ENCODE results near the gene CAPN7.

Gene CAPN7

DNA sequence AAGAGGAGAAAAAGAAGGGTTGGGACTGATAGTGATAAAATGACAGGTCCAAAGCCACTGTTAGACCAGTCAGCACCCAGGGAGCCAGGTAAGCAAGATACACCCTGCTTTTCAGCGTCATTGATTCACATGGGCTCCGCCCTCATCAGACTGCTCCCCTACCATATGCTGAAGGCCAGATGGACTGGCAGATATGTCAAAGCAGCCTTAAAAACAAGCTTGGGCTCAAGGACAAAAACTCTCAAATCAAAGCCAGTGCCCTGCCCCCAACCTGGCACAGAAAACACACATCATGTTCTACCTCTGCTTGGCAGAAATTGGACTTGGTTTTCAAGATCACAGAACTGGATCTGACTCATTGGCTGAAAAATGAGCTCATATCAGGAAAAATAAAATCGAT, 93.0 kb downstream of the CAPN7 start:
- ATAC-seq: no peak
- TF ChIP-seq OSR1 (CRISPR knock-in tag; IDR thresholded peaks at IDR 0.05): no peak
- TF ChIP-seq TCF4 (CRISPR knock-in tag; IDR thresholded peaks at IDR 0.05; ENCODE audit: borderline replicate concordance): no peak
- TF ChIP-seq, protein P1, sequence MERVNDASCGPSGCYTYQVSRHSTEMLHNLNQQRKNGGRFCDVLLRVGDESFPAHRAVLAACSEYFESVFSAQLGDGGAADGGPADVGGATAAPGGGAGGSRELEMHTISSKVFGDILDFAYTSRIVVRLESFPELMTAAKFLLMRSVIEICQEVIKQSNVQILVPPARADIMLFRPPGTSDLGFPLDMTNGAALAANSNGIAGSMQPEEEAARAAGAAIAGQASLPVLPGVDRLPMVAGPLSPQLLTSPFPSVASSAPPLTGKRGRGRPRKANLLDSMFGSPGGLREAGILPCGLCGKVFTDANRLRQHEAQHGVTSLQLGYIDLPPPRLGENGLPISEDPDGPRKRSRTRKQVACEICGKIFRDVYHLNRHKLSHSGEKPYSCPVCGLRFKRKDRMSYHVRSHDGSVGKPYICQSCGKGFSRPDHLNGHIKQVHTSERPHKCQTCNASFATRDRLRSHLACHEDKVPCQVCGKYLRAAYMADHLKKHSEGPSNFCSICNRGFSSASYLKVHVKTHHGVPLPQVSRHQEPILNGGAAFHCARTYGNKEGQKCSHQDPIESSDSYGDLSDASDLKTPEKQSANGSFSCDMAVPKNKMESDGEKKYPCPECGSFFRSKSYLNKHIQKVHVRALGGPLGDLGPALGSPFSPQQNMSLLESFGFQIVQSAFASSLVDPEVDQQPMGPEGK (CRISPR knock-in tag; IDR thresholded peaks at IDR 0.05; ENCODE audit: borderline replicate concordance): no peak
- TF ChIP-seq GLIS3 (CRISPR knock-in tag; IDR thresholded peaks at IDR 0.05): no peak
- no peak for TF ChIP-seq ZNF565 (CRISPR knock-in tag; conservative IDR thresholded peaks at IDR 0.05; ENCODE audit: low read depth)
- no peak for TF ChIP-seq RARB (CRISPR knock-in tag; IDR thresholded peaks at IDR 0.05)
- TF ChIP-seq, protein P2, sequence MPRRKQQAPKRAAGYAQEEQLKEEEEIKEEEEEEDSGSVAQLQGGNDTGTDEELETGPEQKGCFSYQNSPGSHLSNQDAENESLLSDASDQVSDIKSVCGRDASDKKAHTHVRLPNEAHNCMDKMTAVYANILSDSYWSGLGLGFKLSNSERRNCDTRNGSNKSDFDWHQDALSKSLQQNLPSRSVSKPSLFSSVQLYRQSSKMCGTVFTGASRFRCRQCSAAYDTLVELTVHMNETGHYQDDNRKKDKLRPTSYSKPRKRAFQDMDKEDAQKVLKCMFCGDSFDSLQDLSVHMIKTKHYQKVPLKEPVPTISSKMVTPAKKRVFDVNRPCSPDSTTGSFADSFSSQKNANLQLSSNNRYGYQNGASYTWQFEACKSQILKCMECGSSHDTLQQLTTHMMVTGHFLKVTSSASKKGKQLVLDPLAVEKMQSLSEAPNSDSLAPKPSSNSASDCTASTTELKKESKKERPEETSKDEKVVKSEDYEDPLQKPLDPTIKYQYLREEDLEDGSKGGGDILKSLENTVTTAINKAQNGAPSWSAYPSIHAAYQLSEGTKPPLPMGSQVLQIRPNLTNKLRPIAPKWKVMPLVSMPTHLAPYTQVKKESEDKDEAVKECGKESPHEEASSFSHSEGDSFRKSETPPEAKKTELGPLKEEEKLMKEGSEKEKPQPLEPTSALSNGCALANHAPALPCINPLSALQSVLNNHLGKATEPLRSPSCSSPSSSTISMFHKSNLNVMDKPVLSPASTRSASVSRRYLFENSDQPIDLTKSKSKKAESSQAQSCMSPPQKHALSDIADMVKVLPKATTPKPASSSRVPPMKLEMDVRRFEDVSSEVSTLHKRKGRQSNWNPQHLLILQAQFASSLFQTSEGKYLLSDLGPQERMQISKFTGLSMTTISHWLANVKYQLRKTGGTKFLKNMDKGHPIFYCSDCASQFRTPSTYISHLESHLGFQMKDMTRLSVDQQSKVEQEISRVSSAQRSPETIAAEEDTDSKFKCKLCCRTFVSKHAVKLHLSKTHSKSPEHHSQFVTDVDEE (CRISPR knock-in tag; IDR thresholded peaks at IDR 0.05): no peak

DNA sequence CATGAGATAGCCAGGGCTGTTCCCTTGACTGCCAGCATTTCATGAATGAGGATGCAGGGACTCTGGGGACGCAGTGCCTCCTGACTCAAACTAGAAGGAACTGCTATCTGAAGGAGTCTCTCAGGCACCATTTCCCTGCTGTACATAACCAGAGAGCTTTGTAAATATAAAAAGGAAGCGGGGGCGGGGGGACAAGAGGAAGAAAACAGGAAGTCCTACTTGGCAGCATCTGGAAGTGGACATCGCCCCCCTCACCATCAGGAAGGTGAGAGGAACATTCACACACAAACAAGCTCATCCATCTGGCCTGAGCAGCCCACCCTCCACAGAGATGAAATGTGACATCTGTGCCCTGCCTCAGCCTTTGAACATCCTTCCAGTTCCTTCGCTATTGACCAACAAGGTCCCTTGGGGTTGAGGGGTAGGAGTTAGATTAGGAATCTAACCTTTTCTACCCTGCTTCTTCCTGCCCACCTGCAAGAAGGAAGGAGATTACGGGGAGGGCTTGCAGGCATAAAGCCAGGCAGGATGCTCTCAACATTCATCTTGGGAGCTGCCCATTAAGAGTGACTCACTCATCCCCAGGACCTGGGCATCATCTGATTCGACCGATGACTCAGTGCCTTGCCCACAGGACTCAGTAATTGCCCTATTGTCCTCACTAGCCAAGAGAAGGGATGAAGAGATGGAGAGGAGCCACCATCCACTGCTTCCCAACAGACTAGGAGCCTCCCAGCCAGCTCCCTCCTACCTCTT, 94.5 kb downstream of the CAPN7 start:
- TF ChIP-seq, protein P2 (CRISPR knock-in tag; IDR thresholded peaks at IDR 0.05): no peak
- TF ChIP-seq ZFP3 (CRISPR knock-in tag; IDR thresholded peaks at IDR 0.05) (peak; percentile 79; the same call in 1 of the 2 replicates), ISL1 (CRISPR knock-in tag; IDR thresholded peaks at IDR 0.05) (peak; percentile 61)
- peak; percentile 85 for ATAC-seq

DNA sequence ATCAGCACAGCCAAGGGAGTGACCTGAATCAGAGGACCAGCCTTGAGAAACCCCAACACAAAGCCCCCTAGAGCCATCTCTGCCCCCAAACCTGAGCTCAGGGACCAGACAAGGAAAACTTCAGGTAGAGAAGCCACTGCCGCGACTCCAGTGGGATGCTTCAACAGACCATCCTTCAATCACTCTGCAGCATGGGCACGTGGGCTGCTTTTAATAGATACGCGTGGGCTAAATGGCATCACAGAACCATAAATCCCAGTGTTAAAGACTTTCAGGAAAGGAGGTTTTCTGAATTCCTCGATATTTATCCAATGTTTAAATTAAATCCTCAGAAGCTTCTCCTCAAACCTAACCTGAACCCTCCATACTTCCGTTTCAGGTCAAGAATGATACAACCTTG, 95.7 kb downstream of the CAPN7 start:
- no peak for ATAC-seq

More for the DNA sequence above, 95.7 kb downstream of the CAPN7 start:
- TF ChIP-seq PPARA (CRISPR knock-in tag; IDR thresholded peaks at IDR 0.05; ENCODE audit: borderline replicate concordance) (no peak), TOX (CRISPR knock-in tag; IDR thresholded peaks at IDR 0.05; ENCODE audit: borderline replicate concordance) (no peak), OSR1 (CRISPR knock-in tag; IDR thresholded peaks at IDR 0.05) (no peak), GLIS3 (CRISPR knock-in tag; IDR thresholded peaks at IDR 0.05) (no peak), SNAI2 (CRISPR knock-in tag; IDR thresholded peaks at IDR 0.05) (no peak), ISL1 (CRISPR knock-in tag; IDR thresholded peaks at IDR 0.05) (no peak), CSDC2 (CRISPR knock-in tag; IDR thresholded peaks at IDR 0.05) (no peak), ZC3H10 (CRISPR knock-in tag; IDR thresholded peaks at IDR 0.05) (no peak), RARB (CRISPR knock-in tag; IDR thresholded peaks at IDR 0.05) (no peak), ZNF8 (CRISPR knock-in tag; IDR thresholded peaks at IDR 0.05) (no peak)
- TF ChIP-seq, protein P3, sequence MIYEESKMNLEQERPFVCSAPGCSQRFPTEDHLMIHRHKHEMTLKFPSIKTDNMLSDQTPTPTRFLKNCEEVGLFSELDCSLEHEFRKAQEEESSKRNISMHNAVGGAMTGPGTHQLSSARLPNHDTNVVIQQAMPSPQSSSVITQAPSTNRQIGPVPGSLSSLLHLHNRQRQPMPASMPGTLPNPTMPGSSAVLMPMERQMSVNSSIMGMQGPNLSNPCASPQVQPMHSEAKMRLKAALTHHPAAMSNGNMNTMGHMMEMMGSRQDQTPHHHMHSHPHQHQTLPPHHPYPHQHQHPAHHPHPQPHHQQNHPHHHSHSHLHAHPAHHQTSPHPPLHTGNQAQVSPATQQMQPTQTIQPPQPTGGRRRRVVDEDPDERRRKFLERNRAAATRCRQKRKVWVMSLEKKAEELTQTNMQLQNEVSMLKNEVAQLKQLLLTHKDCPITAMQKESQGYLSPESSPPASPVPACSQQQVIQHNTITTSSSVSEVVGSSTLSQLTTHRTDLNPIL (CRISPR knock-in tag; IDR thresholded peaks at IDR 0.05; ENCODE audit: low read depth): no peak
- TF ChIP-seq, protein P4, sequence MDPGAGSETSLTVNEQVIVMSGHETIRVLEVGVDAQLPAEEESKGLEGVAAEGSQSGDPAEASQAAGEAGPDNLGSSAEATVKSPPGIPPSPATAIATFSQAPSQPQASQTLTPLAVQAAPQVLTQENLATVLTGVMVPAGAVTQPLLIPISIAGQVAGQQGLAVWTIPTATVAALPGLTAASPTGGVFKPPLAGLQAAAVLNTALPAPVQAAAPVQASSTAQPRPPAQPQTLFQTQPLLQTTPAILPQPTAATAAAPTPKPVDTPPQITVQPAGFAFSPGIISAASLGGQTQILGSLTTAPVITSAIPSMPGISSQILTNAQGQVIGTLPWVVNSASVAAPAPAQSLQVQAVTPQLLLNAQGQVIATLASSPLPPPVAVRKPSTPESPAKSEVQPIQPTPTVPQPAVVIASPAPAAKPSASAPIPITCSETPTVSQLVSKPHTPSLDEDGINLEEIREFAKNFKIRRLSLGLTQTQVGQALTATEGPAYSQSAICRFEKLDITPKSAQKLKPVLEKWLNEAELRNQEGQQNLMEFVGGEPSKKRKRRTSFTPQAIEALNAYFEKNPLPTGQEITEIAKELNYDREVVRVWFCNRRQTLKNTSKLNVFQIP (CRISPR knock-in tag; IDR thresholded peaks at IDR 0.05; ENCODE audit: borderline replicate concordance, low read depth): no peak
- TF ChIP-seq, protein P5, sequence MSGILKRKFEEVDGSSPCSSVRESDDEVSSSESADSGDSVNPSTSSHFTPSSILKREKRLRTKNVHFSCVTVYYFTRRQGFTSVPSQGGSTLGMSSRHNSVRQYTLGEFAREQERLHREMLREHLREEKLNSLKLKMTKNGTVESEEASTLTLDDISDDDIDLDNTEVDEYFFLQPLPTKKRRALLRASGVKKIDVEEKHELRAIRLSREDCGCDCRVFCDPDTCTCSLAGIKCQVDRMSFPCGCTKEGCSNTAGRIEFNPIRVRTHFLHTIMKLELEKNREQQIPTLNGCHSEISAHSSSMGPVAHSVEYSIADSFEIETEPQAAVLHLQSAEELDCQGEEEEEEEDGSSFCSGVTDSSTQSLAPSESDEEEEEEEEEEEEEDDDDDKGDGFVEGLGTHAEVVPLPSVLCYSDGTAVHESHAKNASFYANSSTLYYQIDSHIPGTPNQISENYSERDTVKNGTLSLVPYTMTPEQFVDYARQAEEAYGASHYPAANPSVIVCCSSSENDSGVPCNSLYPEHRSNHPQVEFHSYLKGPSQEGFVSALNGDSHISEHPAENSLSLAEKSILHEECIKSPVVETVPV (CRISPR knock-in tag; IDR thresholded peaks at IDR 0.05): no peak
- TF ChIP-seq, protein P1 (CRISPR knock-in tag; IDR thresholded peaks at IDR 0.05; ENCODE audit: borderline replicate concordance): no peak

Data from SK-N-SH treated with all-trans-retinoic acid at 6 μM for 48 hours (cell line).